C4-2B (cell line): ENCODE data around the gene ZEB2.

Source experiments
- H3K27ac ChIP-seq: fragments of 450-650 bp; 2 replicates; pipeline ENCODE4 v1.5.1; 2017
- CTCF ChIP-seq: fragments of 450-650 bp; conservative IDR thresholded peaks from 2 replicates; pipeline ENCODE4 v1.5.1; 2017; ENCODE audit warnings: mild to moderate bottlenecking
- ZFX ChIP-seq: fragments of 450-650 bp; IDR thresholded peaks from 2 replicates; pipeline ENCODE4 v1.6.1; 2017

ZEB2 gene

GRCh38 chr2:144512891-144513351, 7.0 kb downstream of the ZEB2 start:
- no peak for TF ChIP-seq CTCF
- TF ChIP-seq ZFX, result no peak

GRCh38 chr2:144512470-144512869, 7.4 kb downstream of the ZEB2 start:
- no peak overlapping the region for H3K27ac ChIP-seq
- TF ChIP-seq ZFX (no peak), CTCF (no peak)

More at GRCh38 chr2:144512891-144513351, 7.0 kb downstream of the ZEB2 start:
- no peak overlapping the region for H3K27ac ChIP-seq

GRCh38 chr2:144511937-144512336, 8.0 kb downstream of the ZEB2 start:
- no peak for TF ChIP-seq ZFX
- no peak for TF ChIP-seq CTCF
- no peak overlapping the region for H3K27ac ChIP-seq

- H3K27ac ChIP-seq, result no peak overlapping the region
- no peak for TF ChIP-seq ZFX
- no peak for TF ChIP-seq CTCF
These were observed 8.6 kb downstream of the ZEB2 start for GRCh38 chr2:144511226-144511810.

- no peak overlapping the region for H3K27ac ChIP-seq
- no peak for TF ChIP-seq CTCF
- no peak for TF ChIP-seq ZFX
These were observed 9.5 kb downstream of the ZEB2 start for GRCh38 chr2:144510294-144510991.

GRCh38 chr2:144509879-144510221, 10.1 kb downstream of the ZEB2 start:
- no peak for TF ChIP-seq ZFX
- TF ChIP-seq CTCF, result no peak
- H3K27ac ChIP-seq, result no peak overlapping the region

- no peak for TF ChIP-seq CTCF
- TF ChIP-seq ZFX, result no peak
- no peak overlapping the region for H3K27ac ChIP-seq
These were observed 10.7 kb downstream of the ZEB2 start for GRCh38 chr2:144509001-144509878.
